ENCODE data around the gene PAM16. TPM values are rescaled to one million over a fixed set of nuclear protein-coding genes. Genes with fewer than 3 reads are reported as not detected.

The PAM16 gene
- total RNA-seq, 1 experiment from 2014 or later = 65.6 TPM

DNA sequence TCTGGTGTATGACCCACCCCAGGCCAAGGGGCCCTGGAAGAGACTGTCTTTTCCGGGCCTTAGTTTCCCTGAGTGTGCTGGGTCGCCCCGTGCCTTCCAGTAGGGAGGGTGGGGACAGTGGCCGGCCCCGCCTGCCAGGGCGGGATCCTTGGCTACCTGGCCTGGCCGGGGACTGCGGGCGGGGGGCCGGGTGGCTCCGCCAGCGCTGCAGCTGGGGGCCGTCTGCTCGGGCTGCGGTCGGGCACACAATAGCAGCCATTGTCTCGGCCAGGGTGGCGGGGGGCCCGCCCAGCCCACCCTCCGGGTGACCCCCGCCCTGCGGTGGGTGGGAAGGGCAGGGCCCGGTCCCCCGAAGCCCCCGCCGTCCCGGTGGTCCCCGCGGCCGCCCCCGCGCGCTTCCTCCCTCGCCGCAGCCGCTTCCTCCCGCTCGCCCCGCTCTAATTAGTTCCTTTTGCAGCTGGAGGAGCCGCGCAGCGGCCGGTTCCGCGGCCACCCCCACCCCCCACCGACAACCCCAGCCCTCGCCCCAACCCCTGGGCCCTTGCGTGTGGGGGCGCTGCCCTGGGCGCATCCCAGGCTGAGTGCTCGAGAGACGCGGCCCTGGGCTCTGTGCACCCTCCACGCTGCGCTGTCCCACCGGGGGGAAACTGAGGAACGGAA, 23.6 kb downstream of the PAM16 start:
- peak overlapping the region; percentile 41; the same call in 1 of the 2 replicates for H2AFZ ChIP-seq (ENCODE audit: low read length)
- peak overlapping the region; percentile 59 for H3K4me2 ChIP-seq (ENCODE audit: low read depth, low read length, poor library complexity, severe bottlenecking)
- H3K4me1 ChIP-seq (ENCODE audit: low read length) = peaks cover 9% of the 10 kb centered on the region
- H3K9ac ChIP-seq (ENCODE audit: low read length) = peak overlapping the region; percentile 58
- no peaks in the 10 kb centered on the region for H3K9me2 ChIP-seq (replicated peaks; ENCODE audit: insufficient read depth, low read length)
- H3K79me2 ChIP-seq (ENCODE audit: low read length) = no peaks in the 10 kb centered on the region
- H3K9me3 ChIP-seq (ENCODE audit: low read length) = no peaks in the 10 kb centered on the region
- DNase-seq = no peak
- no peaks in the 10 kb centered on the region for H3K27me3 ChIP-seq (ENCODE audit: low read length)
- H3K27ac ChIP-seq (ENCODE audit: low read length) = no peak overlapping the region
- no peaks in the 10 kb centered on the region for H3K36me3 ChIP-seq (ENCODE audit: insufficient read depth, low read length)
- H4K20me1 ChIP-seq (ENCODE audit: insufficient read depth, low read depth, low read length) = no peaks in the 10 kb centered on the region
- H3K4me3 ChIP-seq (ENCODE audit: low read length) = peak overlapping the region; percentile 53; the same call in 1 of the 2 replicates

DNA sequence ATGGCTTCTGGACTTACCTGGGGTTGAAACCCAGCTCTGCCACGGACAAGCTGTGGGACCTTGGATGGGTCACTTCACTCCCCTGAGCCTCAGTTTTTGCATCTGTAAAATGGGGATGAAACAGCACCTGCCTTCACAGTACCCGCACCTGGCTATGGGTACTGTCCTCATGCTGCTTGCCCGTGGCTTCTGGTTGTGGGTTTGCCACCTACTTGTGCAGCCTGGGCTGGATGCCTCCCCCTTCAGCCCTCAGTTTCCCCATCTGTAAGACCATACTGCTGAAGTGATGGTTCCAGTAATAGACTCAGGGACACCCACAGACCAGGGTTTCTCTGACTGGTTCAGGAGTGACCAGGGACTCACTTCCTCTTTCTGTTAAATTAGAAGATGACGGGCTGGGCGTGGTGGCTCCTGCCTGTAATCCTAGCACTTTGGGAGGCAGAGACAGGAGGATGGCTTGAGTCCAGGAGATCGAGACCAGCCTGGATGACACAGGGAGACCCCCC, 25.8 kb downstream of the PAM16 start:
- H3K27ac ChIP-seq (ENCODE audit: low read length) = no peak overlapping the region
- no peaks in the 10 kb centered on the region for H3K27me3 ChIP-seq (ENCODE audit: low read length)

DNA sequence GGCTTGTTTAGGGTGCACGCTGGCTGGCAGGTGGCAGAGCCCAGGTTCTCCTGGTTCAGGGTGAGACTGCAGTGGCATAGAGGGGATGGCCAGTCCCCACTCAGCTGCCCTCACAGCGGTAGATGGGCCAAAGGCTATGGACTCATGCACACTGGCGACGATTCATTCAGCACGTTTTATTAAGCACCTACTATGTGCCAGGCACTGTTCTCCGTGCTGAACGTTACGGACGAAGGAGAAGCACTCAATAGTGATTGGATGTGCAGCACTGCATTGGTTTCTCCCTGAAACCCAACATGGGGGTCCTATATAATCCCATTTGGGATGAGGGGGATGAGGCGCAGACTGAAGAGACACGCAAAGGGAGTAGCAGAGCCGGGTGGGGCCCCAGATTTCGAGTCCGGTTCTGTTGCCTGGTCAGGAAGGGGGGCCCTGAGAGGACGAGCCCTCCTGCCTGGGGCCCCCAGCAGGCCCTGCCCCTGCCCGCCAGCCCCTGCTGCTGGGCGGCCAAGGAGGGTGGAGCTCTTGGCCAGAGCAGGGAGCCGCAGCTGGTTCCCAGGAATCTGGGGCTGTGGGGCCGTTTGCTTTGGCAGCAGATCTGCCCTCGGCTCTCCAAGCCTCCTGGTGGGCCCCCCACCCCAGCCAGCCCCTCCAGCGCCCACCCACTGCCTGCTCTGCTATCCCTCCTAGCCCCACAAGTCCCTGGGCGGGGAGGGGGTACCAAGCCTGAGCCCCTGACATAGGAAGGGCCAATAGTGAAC, 26.4 kb downstream of the PAM16 start:
- no peaks in the 10 kb centered on the region for H3K27me3 ChIP-seq (ENCODE audit: low read length)
- no peak overlapping the region for H3K4me2 ChIP-seq (ENCODE audit: low read depth, low read length, poor library complexity, severe bottlenecking)
- no peaks in the 10 kb centered on the region for H3K79me2 ChIP-seq (ENCODE audit: low read length)
- no peaks in the 10 kb centered on the region for H3K9me2 ChIP-seq (replicated peaks; ENCODE audit: insufficient read depth, low read length)
- no peak overlapping the region for H3K27ac ChIP-seq (ENCODE audit: low read length)
- H3K4me3 ChIP-seq (ENCODE audit: low read length) = no peak overlapping the region
- H3K9me3 ChIP-seq (ENCODE audit: low read length) = no peaks in the 10 kb centered on the region
- no peaks in the 10 kb centered on the region for H3K36me3 ChIP-seq (ENCODE audit: insufficient read depth, low read length)
- H4K20me1 ChIP-seq (ENCODE audit: insufficient read depth, low read depth, low read length) = no peaks in the 10 kb centered on the region
- no peak overlapping the region for H2AFZ ChIP-seq (ENCODE audit: low read length)
- DNase-seq = no peak
- H3K9ac ChIP-seq (ENCODE audit: low read length) = no peak overlapping the region
- peaks cover 11% of the 10 kb centered on the region for H3K4me1 ChIP-seq (ENCODE audit: low read length)

More for the DNA sequence above, 25.8 kb downstream of the PAM16 start:
- Histone ChIP-seq H3K79me2 (ENCODE audit: low read length) (no peaks in the 10 kb centered on the region), H2AFZ (ENCODE audit: low read length) (no peak overlapping the region), H3K9me3 (ENCODE audit: low read length) (no peaks in the 10 kb centered on the region), H3K36me3 (ENCODE audit: insufficient read depth, low read length) (no peaks in the 10 kb centered on the region), H3K4me3 (ENCODE audit: low read length) (no peak overlapping the region), H3K9ac (ENCODE audit: low read length) (no peak overlapping the region), H3K4me2 (ENCODE audit: low read depth, low read length, poor library complexity, severe bottlenecking) (no peak overlapping the region), H3K4me1 (ENCODE audit: low read length) (peaks cover 9% of the 10 kb centered on the region), H3K9me2 (replicated peaks; ENCODE audit: insufficient read depth, low read length) (no peaks in the 10 kb centered on the region), H4K20me1 (ENCODE audit: insufficient read depth, low read depth, low read length) (no peaks in the 10 kb centered on the region)
- DNase-seq = no peak

DNA sequence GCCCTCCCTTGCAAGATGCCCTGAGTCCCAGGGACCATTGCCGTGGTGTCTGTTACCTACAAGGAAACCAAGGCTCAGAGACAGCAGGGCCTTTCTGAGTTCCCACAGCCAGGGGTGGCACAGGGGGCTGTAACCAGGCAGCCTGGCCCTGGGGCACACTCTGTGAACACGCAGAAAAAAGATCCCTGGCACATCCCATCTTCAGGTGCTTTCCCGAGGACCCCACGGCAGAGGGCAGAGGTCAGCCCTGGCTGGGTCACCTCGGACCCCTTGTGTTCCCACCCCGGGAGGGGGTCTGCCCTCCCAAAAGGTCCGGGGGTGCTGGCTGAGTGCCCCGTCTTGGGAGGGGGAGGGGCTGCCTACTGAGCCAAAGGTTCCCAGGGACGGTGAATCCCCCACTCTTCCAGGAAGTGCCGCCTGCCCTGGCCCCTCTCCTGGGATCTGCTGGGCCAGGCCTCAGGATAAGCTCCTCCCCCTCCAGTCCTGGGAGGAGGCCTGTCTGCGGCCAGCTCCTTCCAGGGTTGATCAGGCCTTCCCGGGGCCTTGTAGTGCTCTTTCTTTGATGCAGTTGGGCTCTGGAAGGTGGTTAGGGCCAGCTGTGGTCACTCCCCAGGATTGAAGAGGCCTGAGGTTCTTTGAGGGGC, 27.2 kb downstream of the PAM16 start:
- Histone ChIP-seq H3K9me2 (replicated peaks; ENCODE audit: insufficient read depth, low read length) (no peaks in the 10 kb centered on the region), H3K4me2 (ENCODE audit: low read depth, low read length, poor library complexity, severe bottlenecking) (no peak overlapping the region), H4K20me1 (ENCODE audit: insufficient read depth, low read depth, low read length) (no peaks in the 10 kb centered on the region), H3K79me2 (ENCODE audit: low read length) (no peaks in the 10 kb centered on the region), H3K27ac (ENCODE audit: low read length) (no peak overlapping the region), H3K27me3 (ENCODE audit: low read length) (no peaks in the 10 kb centered on the region), H3K4me3 (ENCODE audit: low read length) (no peak overlapping the region), H3K9ac (ENCODE audit: low read length) (no peak overlapping the region), H3K4me1 (ENCODE audit: low read length) (peaks cover 17% of the 10 kb centered on the region), H3K36me3 (ENCODE audit: insufficient read depth, low read length) (no peaks in the 10 kb centered on the region), H3K9me3 (ENCODE audit: low read length) (no peaks in the 10 kb centered on the region), H2AFZ (ENCODE audit: low read length) (no peak overlapping the region)
- no peak for DNase-seq

DNA sequence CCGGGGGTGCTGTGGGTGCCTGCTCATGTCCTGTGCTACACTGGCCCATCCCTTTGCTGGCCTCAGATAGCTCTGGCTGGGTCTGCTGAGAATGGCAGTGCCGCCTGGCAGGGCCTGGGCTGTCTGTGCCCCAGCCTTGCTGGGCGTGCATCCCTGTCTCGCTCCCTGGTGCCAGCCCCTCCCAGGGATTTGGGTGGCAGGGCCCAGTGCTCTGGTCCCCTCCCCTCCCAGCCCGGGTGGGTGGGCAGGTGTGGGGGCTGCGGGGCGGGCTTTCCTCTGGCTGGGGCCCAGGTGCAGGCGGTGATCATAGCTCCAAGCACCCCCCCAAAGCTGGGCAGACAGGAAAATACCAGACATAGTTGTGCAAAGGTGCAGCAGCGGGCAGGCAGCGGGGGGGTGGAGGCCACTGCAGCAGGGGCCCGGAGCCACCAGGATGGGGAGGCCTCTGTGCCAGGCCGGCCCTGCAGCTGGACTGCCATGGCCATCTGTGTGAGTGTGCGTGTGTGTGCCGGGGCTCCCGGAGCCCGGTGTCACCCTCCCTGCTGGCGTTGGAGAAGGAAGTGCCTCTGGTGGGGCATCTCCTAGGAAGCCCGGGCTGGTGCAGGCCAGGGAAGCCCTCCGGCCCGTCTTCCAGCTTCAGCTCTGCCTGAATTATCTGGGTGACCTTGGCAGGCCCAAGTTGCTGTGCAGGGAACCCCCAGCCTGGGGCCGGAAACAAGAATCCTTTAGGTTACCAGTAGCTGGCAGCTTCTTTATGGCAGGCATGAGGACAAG, 27.9 kb downstream of the PAM16 start:
- Histone ChIP-seq H3K4me3 (ENCODE audit: low read length) (no peak overlapping the region), H3K27ac (ENCODE audit: low read length) (no peak overlapping the region), H4K20me1 (ENCODE audit: insufficient read depth, low read depth, low read length) (no peaks in the 10 kb centered on the region), H3K36me3 (ENCODE audit: insufficient read depth, low read length) (no peaks in the 10 kb centered on the region), H3K9me2 (replicated peaks; ENCODE audit: insufficient read depth, low read length) (no peaks in the 10 kb centered on the region), H3K9me3 (ENCODE audit: low read length) (no peaks in the 10 kb centered on the region), H3K4me2 (ENCODE audit: low read depth, low read length, poor library complexity, severe bottlenecking) (no peak overlapping the region), H3K27me3 (ENCODE audit: low read length) (no peaks in the 10 kb centered on the region), H3K79me2 (ENCODE audit: low read length) (no peaks in the 10 kb centered on the region), H2AFZ (ENCODE audit: low read length) (no peak overlapping the region), H3K9ac (ENCODE audit: low read length) (no peak overlapping the region), H3K4me1 (ENCODE audit: low read length) (peaks cover 14% of the 10 kb centered on the region)
- DNase-seq = no peak

DNA sequence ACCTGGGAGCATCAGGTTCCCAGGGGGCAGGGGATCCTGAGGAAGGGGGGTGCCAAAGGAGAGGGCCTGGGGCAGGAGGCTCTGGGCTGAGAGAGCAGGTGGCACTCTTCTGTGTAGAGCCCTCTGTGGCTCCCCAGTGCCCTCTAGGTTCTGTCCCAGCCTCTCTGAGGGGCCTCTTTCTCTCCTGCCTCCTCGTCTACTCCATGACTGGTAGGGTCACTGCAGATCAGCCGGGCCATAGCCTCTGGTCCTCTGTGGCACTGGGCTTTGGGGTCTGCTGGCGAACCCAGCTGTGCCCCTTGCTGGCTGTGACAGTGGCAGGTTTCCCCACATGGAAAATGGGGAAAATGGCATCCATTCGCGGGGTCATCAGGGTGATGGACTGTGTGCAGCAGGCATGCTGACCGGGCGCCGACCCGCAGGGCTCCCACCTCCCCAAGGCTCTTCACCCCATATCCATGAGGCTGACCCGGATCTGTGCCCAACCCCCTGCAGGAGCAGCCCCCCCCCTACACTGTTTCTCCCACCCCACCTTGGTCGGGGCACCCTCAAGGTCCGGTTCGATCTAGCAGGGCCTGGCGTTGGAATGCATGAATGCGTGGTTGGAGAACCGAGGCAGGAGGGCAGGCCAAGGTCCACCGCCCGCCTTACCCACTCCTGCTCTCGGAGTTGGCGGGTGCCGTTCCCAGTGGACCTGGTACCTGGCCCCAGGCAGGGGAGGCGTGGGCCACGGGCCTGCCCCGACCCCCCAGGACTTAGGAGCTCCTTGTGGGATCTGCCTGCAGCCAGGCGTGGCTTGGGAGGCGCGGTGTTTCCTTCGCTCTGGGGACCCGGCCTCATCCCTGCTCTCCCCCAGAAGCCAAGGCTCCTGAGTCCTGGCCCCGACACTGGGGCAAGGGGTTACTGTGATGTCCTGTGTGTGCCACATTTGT, 28.7 kb downstream of the PAM16 start:
- Histone ChIP-seq H3K9ac (ENCODE audit: low read length) (no peak overlapping the region), H3K79me2 (ENCODE audit: low read length) (no peaks in the 10 kb centered on the region)

DNA sequence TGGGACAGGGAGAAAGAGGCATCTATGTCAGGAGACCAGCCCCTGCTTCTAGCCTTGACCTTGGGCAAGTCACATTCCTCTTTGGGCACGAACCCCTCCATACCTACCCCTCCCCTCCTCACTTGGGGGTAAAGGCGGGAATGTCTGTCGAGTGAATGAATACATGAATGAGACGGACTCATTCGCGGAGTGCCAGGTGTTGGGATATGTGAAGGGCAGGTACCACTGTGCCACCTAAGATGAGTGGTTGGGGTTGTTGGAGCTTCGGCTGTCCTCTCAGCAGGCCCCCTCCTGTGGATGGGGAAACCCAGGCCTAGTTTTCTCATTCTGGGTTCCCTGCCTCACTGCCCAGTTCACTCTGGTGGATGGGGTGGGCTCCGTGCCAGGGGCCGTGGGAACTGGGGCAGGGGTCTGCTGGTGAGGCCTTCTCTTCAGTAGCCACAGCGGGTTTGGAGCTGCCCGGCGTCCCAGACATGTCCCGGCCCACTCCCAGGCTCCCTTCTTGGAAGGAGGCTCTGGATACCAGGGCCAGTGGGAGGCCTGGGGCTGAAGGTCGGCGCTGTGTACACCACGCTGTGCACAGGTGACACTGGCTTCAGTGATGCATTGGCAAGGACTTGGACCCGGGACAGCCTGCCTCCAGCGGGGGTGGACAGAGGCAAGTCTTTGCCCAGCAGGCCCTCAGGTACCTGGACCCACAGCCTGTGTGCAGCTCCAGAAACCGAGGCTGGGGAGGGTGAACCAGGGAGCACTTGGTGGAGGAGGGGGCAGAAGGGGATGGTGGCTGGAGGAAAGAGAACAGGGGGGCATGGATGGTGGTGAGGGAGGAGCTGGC, 29.6 kb downstream of the PAM16 start:
- Histone ChIP-seq H3K4me2 (ENCODE audit: low read depth, low read length, poor library complexity, severe bottlenecking) (no peak overlapping the region), H4K20me1 (ENCODE audit: insufficient read depth, low read depth, low read length) (no peaks in the 10 kb centered on the region)

More for the DNA sequence above, 28.7 kb downstream of the PAM16 start:
- no peaks in the 10 kb centered on the region for H3K9me2 ChIP-seq (replicated peaks; ENCODE audit: insufficient read depth, low read length)
- no peaks in the 10 kb centered on the region for H3K9me3 ChIP-seq (ENCODE audit: low read length)
- no peak overlapping the region for H3K4me3 ChIP-seq (ENCODE audit: low read length)
- no peak overlapping the region for H3K4me2 ChIP-seq (ENCODE audit: low read depth, low read length, poor library complexity, severe bottlenecking)
- H3K4me1 ChIP-seq (ENCODE audit: low read length) = peaks cover 8% of the 10 kb centered on the region
- H3K27me3 ChIP-seq (ENCODE audit: low read length) = no peaks in the 10 kb centered on the region
- DNase-seq = no peak
- H3K27ac ChIP-seq (ENCODE audit: low read length) = no peak overlapping the region
- no peaks in the 10 kb centered on the region for H3K36me3 ChIP-seq (ENCODE audit: insufficient read depth, low read length)
- no peak overlapping the region for H2AFZ ChIP-seq (ENCODE audit: low read length)
- no peaks in the 10 kb centered on the region for H4K20me1 ChIP-seq (ENCODE audit: insufficient read depth, low read depth, low read length)

More for the DNA sequence above, 29.6 kb downstream of the PAM16 start:
- Histone ChIP-seq H3K9me2 (replicated peaks; ENCODE audit: insufficient read depth, low read length) (no peaks in the 10 kb centered on the region), H3K36me3 (ENCODE audit: insufficient read depth, low read length) (no peaks in the 10 kb centered on the region), H3K9me3 (ENCODE audit: low read length) (no peaks in the 10 kb centered on the region), H2AFZ (ENCODE audit: low read length) (no peak overlapping the region), H3K4me3 (ENCODE audit: low read length) (no peak overlapping the region), H3K27ac (ENCODE audit: low read length) (no peak overlapping the region), H3K27me3 (ENCODE audit: low read length) (no peaks in the 10 kb centered on the region), H3K79me2 (ENCODE audit: low read length) (no peaks in the 10 kb centered on the region), H3K9ac (ENCODE audit: low read length) (no peak overlapping the region), H3K4me1 (ENCODE audit: low read length) (peaks cover 9% of the 10 kb centered on the region)
- DNase-seq = no peak
